IMR-90 (cell line): ENCODE measurements around the gene CRYGS. TPM values are rescaled to one million over a fixed set of nuclear protein-coding genes. Genes with fewer than 3 reads are reported as not detected.

ENCODE experiments used
- ATAC-seq: fragments of 200-7000 bp; cut with Tn5 transposase; 2 replicates; pipeline ENCODE4 v1.9.1; 2020; ENCODE audit warnings: low read depth, mild to moderate bottlenecking, moderate library complexity
- BruUV-seq: library from RNA; stranded (reverse); fragments of 400-500 nt; replicated peaks from 2 replicates; lab custom pipeline; 2021; lab: Mats Ljungman, UMichigan
- CTCF ChIA-PET: fragments of 300-600 bp; formaldehyde crosslinking; extraction: SDS; loops from one replicate; lab custom pipeline; 2021; ENCODE audit warnings: antibody characterized with exemption; lab: Yijun Ruan, JAX
- POLR2A ChIA-PET: fragments of 300-600 bp; sonication (Branson Sonifier 250); formaldehyde crosslinking; loops from one replicate; lab custom pipeline; 2022; ENCODE audit warnings: antibody characterized with exemption; ENCODE audit not compliant: unreplicated experiment; lab: Charles Lee
- DNase-seq: peaks from one replicate; pipeline ENCODE4 v3.0.0; 2013
- H2AFZ ChIP-seq: replicated peaks from 2 replicates; pipeline ENCODE3; 2013; ENCODE audit warnings: low read length, mild to moderate bottlenecking; ENCODE audit not compliant: poor library complexity
- H2AK5ac ChIP-seq: 2 replicates; pipeline ENCODE4 v1.6.1; 2013; ENCODE audit warnings: low read depth, low read length, inconsistent platforms
- H2AK9ac ChIP-seq: replicated peaks from 2 replicates; pipeline ENCODE3; 2013; ENCODE audit warnings: mild to moderate bottlenecking, low read depth, low read length, moderate library complexity; ENCODE audit not compliant: poor library complexity
- H2BK120ac ChIP-seq: 2 replicates; pipeline ENCODE4 v1.6.1; 2013; ENCODE audit warnings: low read depth, low read length, inconsistent platforms
- H2BK15ac ChIP-seq: 3 replicates; pipeline ENCODE4 v1.6.1; 2013; ENCODE audit warnings: low read depth, low read length, inconsistent platforms
- H2BK20ac ChIP-seq: 2 replicates; pipeline ENCODE4 v1.6.1; 2013; ENCODE audit warnings: low read depth, mild to moderate bottlenecking, inconsistent platforms, low read length, moderate library complexity
- H2BK5ac ChIP-seq: 2 replicates; pipeline ENCODE4 v1.6.1; 2013; ENCODE audit warnings: mild to moderate bottlenecking, low read depth, low read length, inconsistent platforms; ENCODE audit not compliant: poor library complexity, severe bottlenecking
- H3K14ac ChIP-seq: replicated peaks from 2 replicates; pipeline ENCODE4 v1.6.1; 2013; ENCODE audit warnings: low read depth, low read length, inconsistent platforms
- H3K18ac ChIP-seq: 2 replicates; pipeline ENCODE4 v1.6.1; 2013; ENCODE audit warnings: low read depth, low read length, control low read depth
- H3K23ac ChIP-seq: 2 replicates; pipeline ENCODE4 v1.6.1; 2013; ENCODE audit warnings: low read depth, low read length, inconsistent platforms
- H3K27ac ChIP-seq: 2 replicates; pipeline ENCODE4 v1.5.1; 2013; ENCODE audit warnings: mild to moderate bottlenecking, control low read depth, low read length; ENCODE audit not compliant: insufficient read depth
- H3K27me3 ChIP-seq: 2 replicates; pipeline ENCODE4 v1.6.1; 2013; ENCODE audit warnings: low read length; ENCODE audit not compliant: control insufficient read depth, insufficient read depth
- H3K36me3 ChIP-seq: 2 replicates; pipeline ENCODE4 v1.6.1; 2013; ENCODE audit warnings: low read length, mixed read lengths; ENCODE audit not compliant: control insufficient read depth, insufficient read depth
- H3K4ac ChIP-seq: 2 replicates; pipeline ENCODE4 v1.6.1; 2013; ENCODE audit warnings: low read depth, low read length, inconsistent platforms
- H3K4me1 ChIP-seq: 2 replicates; pipeline ENCODE4 v1.6.1; 2013; ENCODE audit warnings: low read length, mixed read lengths; ENCODE audit not compliant: control insufficient read depth, insufficient read depth
- H3K4me2 ChIP-seq: 2 replicates; pipeline ENCODE4 v1.6.1; 2013; ENCODE audit warnings: low read depth, mild to moderate bottlenecking, control low read depth, low read length, moderate library complexity
- H3K4me3 ChIP-seq: 2 replicates; pipeline ENCODE4 v1.5.1; 2013; ENCODE audit warnings: low read depth, mild to moderate bottlenecking, control low read depth, low read length, moderate library complexity; ENCODE audit not compliant: insufficient read depth
- H3K56ac ChIP-seq: 2 replicates; pipeline ENCODE4 v1.6.1; 2013; ENCODE audit warnings: low read length, inconsistent platforms; ENCODE audit not compliant: insufficient read depth; ENCODE audit errors: extremely low read depth
- H3K79me1 ChIP-seq, 2 experiments: 2 replicates each; pipeline ENCODE4 v1.6.1; 2013; ENCODE audit warnings: low read length in 2 of 2, inconsistent platforms in 1 of 2, low read depth in 1 of 2
- H3K9ac ChIP-seq: 2 replicates; pipeline ENCODE4 v1.6.1; 2013; ENCODE audit warnings: low read depth, low read length, control low read depth
- H3K9me1 ChIP-seq: 2 replicates; pipeline ENCODE4 v1.6.1; 2013; ENCODE audit warnings: low read length, inconsistent platforms; ENCODE audit not compliant: insufficient read depth
- H3K9me3 ChIP-seq: 2 replicates; pipeline ENCODE4 v1.6.1; 2013; ENCODE audit warnings: low read length; ENCODE audit not compliant: control insufficient read depth, insufficient read depth
- H4K20me1 ChIP-seq: 2 replicates; pipeline ENCODE4 v1.6.1; 2013; ENCODE audit warnings: low read length, inconsistent platforms; ENCODE audit not compliant: insufficient read depth
- H4K5ac ChIP-seq: 2 replicates; pipeline ENCODE4 v1.6.1; 2013; ENCODE audit warnings: mild to moderate bottlenecking, low read depth, low read length, control low read depth
- H4K8ac ChIP-seq, 2 experiments: 2 replicates each; pipeline ENCODE4 v1.6.1; 2013; ENCODE audit warnings: low read depth in 2 of 2, low read length in 2 of 2, control low read depth in 1 of 2, inconsistent platforms in 1 of 2
- H4K91ac ChIP-seq: 2 replicates; pipeline ENCODE4 v1.6.1; 2013; ENCODE audit warnings: low read depth, low read length, inconsistent platforms; ENCODE audit not compliant: insufficient read depth
- WGBS, 2 experiments: methylation state at CpG; one replicate each; pipeline versions ENCODE4 v1.1.5 to v1.1.7; 2013; ENCODE audit warnings: missing lambda C conversion rate in 2 of 2; ENCODE audit not compliant: insufficient read length in 1 of 2; ENCODE audit errors: extremely low coverage in 2 of 2; 5-methylcytosine and 5-hydroxymethylcytosine counted together
- dilution Hi-C: fragments of 300-500 bp; cut with HindIII; formaldehyde crosslinking; loops from one replicate; pipeline ENCODE4 v1.14.3; 2018; ENCODE audit warnings: low sequenced_read_pairs; ENCODE audit not compliant: unreplicated experiment
- in situ Hi-C: fragments of 300-500 bp; cut with MboI; formaldehyde crosslinking; loops from 3 replicates; pipeline ENCODE4 v1.14.3; 2019; ENCODE audit warnings: low sequenced_read_pairs, inconsistent platforms, mixed read lengths
- intact Hi-C: fragments of 100-400 bp; cut with micrococcal nuclease; formaldehyde crosslinking; loops from 2 replicates; pipeline ENCODE4 v1.10.0; 2022
- polyA plus RNA-seq, 3 experiments: library from polyadenylated mRNA; depleted of rRNA; stranded (reverse); fragments of >200 nt; gene quantifications; 2 replicates each; pipeline ENCODE4 v1.2.3, GENCODE V29; 2012; ENCODE audit warnings: low replicate concordance in 1 of 3
- total RNA-seq: library from RNA; depleted of rRNA; stranded (reverse); fragments of >200 nt; gene quantifications from 2 replicates; pipeline ENCODE4 v1.2.3, GENCODE V29; 2012
- TF ChIP-seq, protein P1 (sequence below): fragments of 150-350 bp; IDR thresholded peaks from 2 replicates; pipeline ENCODE4 v1.6.1; 2016; ENCODE audit warnings: low read depth, mild to moderate bottlenecking, low read length, moderate library complexity, borderline replicate concordance

Gene CRYGS
- total and polyA plus RNA-seq, 2 of the 4 experiments (the other 2 are of a cell fraction) = 0.36 to 2.1 TPM

GRCh38 chr3:186511702-186512101 lies 32.5 kb downstream of the CRYGS start:
- H2AFZ ChIP-seq = no peak overlapping the region
- H3K4me3 ChIP-seq = no peak overlapping the region
- no peak overlapping the region for H2AK9ac ChIP-seq
- H2BK15ac ChIP-seq = no peak overlapping the region
- H4K5ac ChIP-seq = no peak overlapping the region
- H3K4me2 ChIP-seq = no peak overlapping the region
- no peak overlapping the region for H3K9ac ChIP-seq
- H3K79me1 ChIP-seq = no peaks in the 10 kb centered on the region
- H4K8ac ChIP-seq = no peak overlapping the region
- DNase-seq (no peak), ATAC-seq (no peak)
- CTCF ChIA-PET = no interaction called here
- H3K36me3 ChIP-seq = no peaks in the 10 kb centered on the region
- H3K27ac ChIP-seq = no peak overlapping the region
- peaks cover 25% of the 10 kb centered on the region for H3K27me3 ChIP-seq
- H3K23ac ChIP-seq = no peak overlapping the region
- no peak overlapping the region for H2BK5ac ChIP-seq
- no peak overlapping the region for H3K14ac ChIP-seq
- in situ Hi-C loops (no loop called here), dilution Hi-C loops (no loop called here), intact Hi-C loops (no loop called here)
- H2BK20ac ChIP-seq = no peak overlapping the region
- 33% methylated on average over 2 of the region's 5 CpGs; no CpG with 5 or more reads in 1 of the 2 experiments for WGBS, 2 experiments
- H2BK120ac ChIP-seq = no peak overlapping the region
- H3K9me3 ChIP-seq = peaks cover 2% of the 10 kb centered on the region; the same call in 1 of the 2 replicates
- POLR2A ChIA-PET = no interaction called here
- no TSS peak for BruUV-seq
- no peak overlapping the region for H2AK5ac ChIP-seq
- H3K56ac ChIP-seq = no peak overlapping the region
- no peaks in the 10 kb centered on the region for H3K4me1 ChIP-seq
- H3K4ac ChIP-seq = no peak overlapping the region
- H3K18ac ChIP-seq = no peak overlapping the region
- no peaks in the 10 kb centered on the region for H4K20me1 ChIP-seq
- no peaks in the 10 kb centered on the region for H3K9me1 ChIP-seq
- no peak overlapping the region for H4K91ac ChIP-seq
- TF ChIP-seq, protein P1, sequence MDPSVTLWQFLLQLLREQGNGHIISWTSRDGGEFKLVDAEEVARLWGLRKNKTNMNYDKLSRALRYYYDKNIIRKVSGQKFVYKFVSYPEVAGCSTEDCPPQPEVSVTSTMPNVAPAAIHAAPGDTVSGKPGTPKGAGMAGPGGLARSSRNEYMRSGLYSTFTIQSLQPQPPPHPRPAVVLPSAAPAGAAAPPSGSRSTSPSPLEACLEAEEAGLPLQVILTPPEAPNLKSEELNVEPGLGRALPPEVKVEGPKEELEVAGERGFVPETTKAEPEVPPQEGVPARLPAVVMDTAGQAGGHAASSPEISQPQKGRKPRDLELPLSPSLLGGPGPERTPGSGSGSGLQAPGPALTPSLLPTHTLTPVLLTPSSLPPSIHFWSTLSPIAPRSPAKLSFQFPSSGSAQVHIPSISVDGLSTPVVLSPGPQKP = no peak
